Mucosa of descending colon (tissue), 3 donors: ENCODE measurements around the gene ZNF600. TPM values are rescaled to one million over a fixed set of nuclear protein-coding genes. Genes with fewer than 3 reads are reported as not detected.
"Not testable (repeated sequence)": the region's sequence is repeated elsewhere in the genome, so short reads cannot be mapped to it uniquely, and the experiment has no call there.

Experiments
- ATAC-seq: fragments of 200-7000 bp; cut with Tn5 transposase; one replicate; pipeline ENCODE4 v1.9.1; 2020; ENCODE audit warnings: mild to moderate bottlenecking, moderate library complexity
- DNase-seq, 3 donors: peaks; one replicate each; pipeline ENCODE4 v3.0.0-alpha.2; 2020
- H3K36me3 ChIP-seq: fragments of 200-600 bp; one replicate; pipeline ENCODE4 v1.8.0; 2021; ENCODE audit warnings: low read depth, mild to moderate bottlenecking
- H3K4me1 ChIP-seq: fragments of 200-600 bp; one replicate; pipeline ENCODE4 v1.8.0; 2021; ENCODE audit warnings: low read depth, mild to moderate bottlenecking
- H3K4me3 ChIP-seq: fragments of 200-600 bp; one replicate; pipeline ENCODE4 v1.8.0; 2021; ENCODE audit warnings: mild to moderate bottlenecking
- H3K9me3 ChIP-seq: fragments of 200-600 bp; one replicate; pipeline ENCODE4 v1.8.0; 2021; ENCODE audit warnings: mild to moderate bottlenecking
- CTCF ChIP-seq: fragments of 200-600 bp; IDR thresholded peaks from one replicate; pipeline ENCODE4 v1.8.0; 2022; ENCODE audit warnings: antibody characterized with exemption, mild to moderate bottlenecking
- intact Hi-C, 2 donors: fragments of 100-400 bp; cut with DNase I in 1 of 2; cut with micrococcal nuclease in 1 of 2; formaldehyde crosslinking; loops; one replicate each; pipeline versions ENCODE4 v1.11.0 to v1.11.1; 2022; cut with DNase I, micrococcal nuclease
- total RNA-seq, 3 donors: library from RNA; stranded (reverse); fragmentation: NEBNext Ultra II Directional in 2 of 3; extraction: Animal tissue kit (Norgen Biotek cat#: 25700) in 2 of 3; gene quantifications; one replicate each; pipeline versions ENCODE4 v1.2.1 to v1.2.4, GENCODE V29; 2021 to 2023
- donor health status: DM: no; HTN: no; CAD: no; lungs with moderate emphysema.
- donor health status: DM: no; HTN: no; CAD: no.
- donor health status: DM: no; HTN: yes; CAD: no.

ZNF600 gene
- total RNA-seq, 3 donors from 2014 or later: 9.7 to 26.2 (median 14.6) TPM

- TF ChIP-seq CTCF: no peak
- ATAC-seq: no peak
- H3K4me1 ChIP-seq: no peaks in the 10 kb centered on the region
- no peaks in the 10 kb centered on the region for H3K36me3 ChIP-seq
- H3K4me3 ChIP-seq: no peak overlapping the region
- no peak for DNase-seq
- H3K9me3 ChIP-seq: no peaks in the 10 kb centered on the region
- intact Hi-C loops: no loop called here
Observed at GRCh38 chr19:52749780-52750179, 36.8 kb downstream of the ZNF600 start.

- intact Hi-C loops: no loop called here
- no peaks in the 10 kb centered on the region for H3K9me3 ChIP-seq
- TF ChIP-seq CTCF: no peak
- DNase-seq (peak in 1 of 3 donors; percentile 13), ATAC-seq (no peak)
- no peaks in the 10 kb centered on the region for H3K36me3 ChIP-seq
- H3K4me3 ChIP-seq: no peak overlapping the region
- no peaks in the 10 kb centered on the region for H3K4me1 ChIP-seq
Observed at GRCh38 chr19:52748336-52748950, 38.1 kb downstream of the ZNF600 start.

- H3K9me3 ChIP-seq, H3K4me1 ChIP-seq, H3K4me3 ChIP-seq, ATAC-seq, intact Hi-C loops, H3K36me3 ChIP-seq, DNase-seq: not testable (repeated sequence)
Observed at GRCh38 chr19:52745919-52746318, 40.7 kb downstream of the ZNF600 start.

GRCh38 chr19:52743091-52743490 is 43.5 kb downstream of the ZNF600 start:
- no peak for TF ChIP-seq CTCF
- Histone ChIP-seq H3K4me3 (no peak overlapping the region), H3K36me3 (no peaks in the 10 kb centered on the region), H3K4me1 (no peaks in the 10 kb centered on the region), H3K9me3 (no peaks in the 10 kb centered on the region)
- DNase-seq: no peak
- no peak for ATAC-seq
- intact Hi-C loops: no loop called here

GRCh38 chr19:52742516-52742915 is 44.1 kb downstream of the ZNF600 start:
- DNase-seq: no peak
- Histone ChIP-seq H3K36me3 (no peaks in the 10 kb centered on the region), H3K4me1 (no peaks in the 10 kb centered on the region), H3K9me3 (no peaks in the 10 kb centered on the region), H3K4me3 (no peak overlapping the region)
- TF ChIP-seq CTCF: no peak
- no peak for ATAC-seq
- intact Hi-C loops: no loop called here

- DNase-seq (no peak), ATAC-seq (no peak)
- Histone ChIP-seq H3K9me3 (no peaks in the 10 kb centered on the region), H3K4me3 (no peak overlapping the region), H3K4me1 (no peaks in the 10 kb centered on the region), H3K36me3 (no peaks in the 10 kb centered on the region)
- TF ChIP-seq CTCF: no peak
- intact Hi-C loops: no loop called here
Observed at GRCh38 chr19:52741951-52742485, 44.6 kb downstream of the ZNF600 start.

GRCh38 chr19:52741371-52741770 is 45.2 kb downstream of the ZNF600 start:
- H3K9me3 ChIP-seq, H3K4me1 ChIP-seq, intact Hi-C loops, H3K4me3 ChIP-seq, DNase-seq, H3K36me3 ChIP-seq, ATAC-seq: not testable (repeated sequence)
